ENCODE data around the gene ABCC1.
"Not testable (repeated sequence)": the region's sequence is repeated elsewhere in the genome, so short reads cannot be mapped to it uniquely, and the experiment has no call there.

The ABCC1 gene

DNA sequence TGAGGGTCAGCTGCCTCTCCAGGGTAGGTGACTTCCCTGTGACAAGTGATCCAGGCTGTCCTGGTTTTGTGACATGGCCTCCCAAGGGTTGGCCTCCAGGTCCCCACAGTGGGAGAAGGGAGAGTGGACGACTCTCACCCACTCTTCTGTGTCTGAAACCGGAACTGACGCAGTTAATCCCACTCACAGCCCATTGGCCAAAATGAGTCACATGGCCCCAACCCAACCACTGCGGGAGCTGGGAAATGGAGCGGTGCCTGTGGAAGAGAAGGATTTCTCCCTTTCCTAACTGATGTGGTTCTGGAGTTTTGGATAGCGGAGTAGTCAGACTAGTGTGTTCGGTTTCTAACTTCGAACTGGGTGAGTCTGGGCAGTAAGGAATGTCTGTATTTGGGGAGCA, 194.5 kb downstream of the ABCC1 start:
- no peak for DNase-seq

DNA sequence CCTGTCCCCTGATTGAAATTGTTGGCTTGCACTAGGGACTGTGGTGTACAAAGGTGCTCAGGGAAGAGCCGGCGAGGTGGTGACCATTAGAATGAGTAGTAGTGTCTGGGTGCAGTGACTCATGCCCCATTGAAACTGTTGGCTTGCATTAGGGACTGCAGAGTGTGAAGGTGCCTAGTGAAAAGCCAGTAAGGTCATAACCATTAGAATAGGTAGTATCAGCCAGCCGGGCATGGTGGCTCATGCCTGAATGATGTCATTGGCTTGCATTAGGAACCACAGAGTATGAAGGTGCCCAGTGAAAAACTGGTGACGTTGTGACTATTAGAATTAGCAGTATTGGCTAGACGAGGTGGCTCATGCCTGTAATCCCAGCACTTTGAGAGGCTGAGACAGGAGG, 195.0 kb downstream of the ABCC1 start:
- DNase-seq, result no peak

- no peak for DNase-seq
These were observed 195.9 kb downstream of the ABCC1 start for GRCh38 chr16:16145286-16145685.

GRCh38 chr16:16146380-16147315, 197.2 kb downstream of the ABCC1 start:
- no peak for DNase-seq

GRCh38 chr16:16147316-16147999, 198.0 kb downstream of the ABCC1 start:
- no peak for DNase-seq

GRCh38 chr16:16148000-16148599, 198.7 kb downstream of the ABCC1 start:
- not testable (repeated sequence) for DNase-seq

DNA sequence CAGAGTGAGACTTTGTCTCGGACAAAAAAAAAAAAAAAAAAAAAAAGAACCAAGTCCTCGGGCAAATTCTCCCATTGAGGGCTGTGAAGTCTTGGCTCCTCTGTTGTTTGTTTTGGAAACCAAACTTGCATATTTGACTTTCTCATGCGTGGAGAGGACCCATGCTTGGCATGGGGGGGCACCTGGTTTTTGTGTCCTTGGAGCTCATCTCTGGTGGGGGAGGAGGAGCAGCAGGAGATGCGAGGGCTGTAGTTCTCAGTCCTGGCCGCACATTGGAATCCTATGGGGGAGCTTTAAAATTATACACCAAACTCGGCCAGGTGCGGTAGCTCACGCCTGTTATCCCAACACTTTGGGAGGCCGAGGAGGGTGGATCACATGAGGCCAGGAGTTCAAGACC, 199.3 kb downstream of the ABCC1 start:
- no peak for DNase-seq

- no peak for DNase-seq
These were observed 200.3 kb downstream of the ABCC1 start for GRCh38 chr16:16149710-16150116.

GRCh38 chr16:16150117-16150877, 200.9 kb downstream of the ABCC1 start:
- peak; percentile 37 for DNase-seq

GRCh38 chr16:16150878-16151152, 201.4 kb downstream of the ABCC1 start:
- DNase-seq, result no peak

DNA sequence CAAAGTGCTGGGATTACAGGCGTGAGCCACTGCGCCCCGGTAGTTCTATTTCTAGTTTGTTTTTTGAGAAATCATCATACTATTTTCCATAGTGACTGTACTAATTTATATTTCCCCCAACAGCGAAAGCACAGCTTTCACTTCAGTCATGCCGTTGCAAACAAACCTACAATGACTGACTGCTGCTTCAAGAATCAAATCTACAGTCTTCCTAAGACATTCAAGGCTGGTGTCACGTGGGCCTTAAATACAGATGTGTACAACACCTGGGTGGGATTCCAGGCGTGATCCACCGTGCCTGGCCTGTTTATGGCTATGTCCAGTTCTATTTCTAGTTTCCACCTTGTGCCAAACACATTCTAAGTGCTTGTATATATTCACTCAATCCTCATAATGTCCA, 201.9 kb downstream of the ABCC1 start:
- no peak for DNase-seq

DNA sequence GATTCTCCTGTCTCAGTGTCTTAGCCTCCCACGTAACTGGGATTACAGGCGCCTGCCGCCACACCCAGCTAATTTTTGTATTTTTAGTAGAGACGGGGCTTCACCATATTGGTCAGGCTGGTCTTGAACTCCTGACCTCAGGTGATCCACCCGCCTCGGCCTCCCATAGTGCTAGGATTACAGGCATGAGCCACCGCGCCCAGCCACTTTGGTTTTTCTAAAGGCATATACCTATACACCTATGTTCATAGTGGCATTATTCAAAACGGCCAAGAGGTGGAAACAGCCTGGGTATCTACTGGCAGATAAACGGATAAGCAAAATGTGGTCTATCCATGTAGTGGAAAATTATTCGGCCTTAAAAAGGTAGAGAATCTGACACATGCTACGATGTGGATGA, 203.6 kb downstream of the ABCC1 start:
- not testable (repeated sequence) for DNase-seq

DNA sequence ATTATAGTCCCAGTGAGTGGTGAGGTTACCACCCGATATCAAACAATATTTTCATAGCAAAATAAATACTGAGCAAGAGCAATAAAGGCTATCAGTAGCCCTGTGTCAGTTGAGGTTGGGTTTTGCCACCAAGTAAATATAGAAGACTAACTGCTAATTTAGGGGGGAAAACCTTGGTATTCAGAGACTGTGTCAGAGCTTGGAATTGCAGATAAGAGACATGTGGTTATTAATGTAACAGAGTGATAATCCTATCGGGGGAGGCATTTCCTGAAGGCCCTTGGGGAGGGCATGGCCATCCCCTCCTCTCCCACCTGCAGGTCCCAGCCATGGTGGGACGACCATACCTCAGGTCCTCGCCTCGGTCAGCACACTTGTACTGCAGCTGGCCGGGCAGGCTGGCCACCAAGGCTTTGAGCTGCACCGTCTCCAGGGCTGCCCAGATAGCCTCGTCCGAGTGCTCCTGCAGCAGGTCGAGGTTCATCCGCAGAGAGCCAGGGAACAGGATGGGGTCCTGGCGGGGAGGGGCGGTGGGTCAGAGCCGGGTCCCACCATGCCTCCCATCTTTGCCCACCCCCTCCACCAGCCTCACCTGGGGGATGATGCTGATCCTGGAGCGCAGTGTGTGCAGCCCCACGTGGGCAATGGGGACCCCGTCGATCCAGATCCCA, 205.0 kb downstream of the ABCC1 start:
- no peak for DNase-seq

GRCh38 chr16:16155234-16155633, 205.8 kb downstream of the ABCC1 start:
- no peak for DNase-seq

DNA sequence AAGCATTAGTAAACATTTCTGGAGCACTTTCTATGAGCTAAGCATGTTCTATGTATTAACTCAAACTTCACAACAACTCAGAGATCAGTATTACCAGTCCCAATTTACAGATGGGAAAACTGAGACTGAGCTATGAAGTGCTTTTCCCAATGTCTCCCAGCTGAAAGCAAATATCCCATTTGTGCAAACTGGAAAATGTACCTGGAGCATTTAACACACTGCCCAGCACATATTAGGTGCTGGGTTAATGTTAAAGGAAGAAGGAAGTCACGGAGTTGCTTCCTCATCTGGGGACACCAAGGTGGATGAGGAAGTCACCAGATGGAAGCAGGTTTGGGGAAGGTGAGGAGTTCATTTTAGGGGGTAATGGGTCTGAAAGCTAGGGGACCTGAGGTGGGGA, 207.8 kb downstream of the ABCC1 start:
- DNase-seq, result no peak

DNA sequence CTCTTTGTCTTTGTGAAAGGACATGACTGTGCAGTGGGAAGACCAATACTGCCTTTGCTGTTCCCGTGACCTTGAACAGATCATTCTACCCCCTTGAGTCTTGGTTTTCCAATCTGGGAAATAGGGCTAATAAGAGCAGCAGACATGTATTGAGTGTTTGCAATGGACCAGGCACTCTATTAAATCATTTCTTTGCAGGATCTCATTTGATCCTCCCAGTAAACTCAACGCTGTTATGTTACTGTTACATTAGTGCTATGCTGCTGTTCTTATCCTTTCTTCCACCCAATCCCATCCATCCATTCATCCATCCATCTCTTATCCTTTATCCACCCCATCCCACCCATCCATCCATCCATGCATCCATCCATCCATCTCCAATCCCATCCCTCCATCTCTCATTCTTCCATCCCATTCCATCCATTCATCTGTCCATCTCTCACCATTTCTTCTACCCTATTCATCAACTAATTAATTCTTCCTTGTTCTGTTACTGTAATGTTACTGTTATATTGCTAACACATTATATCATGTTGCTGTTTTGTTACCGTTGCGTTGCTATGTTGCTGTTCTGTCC, 208.8 kb downstream of the ABCC1 start:
- no peak for DNase-seq

DNA sequence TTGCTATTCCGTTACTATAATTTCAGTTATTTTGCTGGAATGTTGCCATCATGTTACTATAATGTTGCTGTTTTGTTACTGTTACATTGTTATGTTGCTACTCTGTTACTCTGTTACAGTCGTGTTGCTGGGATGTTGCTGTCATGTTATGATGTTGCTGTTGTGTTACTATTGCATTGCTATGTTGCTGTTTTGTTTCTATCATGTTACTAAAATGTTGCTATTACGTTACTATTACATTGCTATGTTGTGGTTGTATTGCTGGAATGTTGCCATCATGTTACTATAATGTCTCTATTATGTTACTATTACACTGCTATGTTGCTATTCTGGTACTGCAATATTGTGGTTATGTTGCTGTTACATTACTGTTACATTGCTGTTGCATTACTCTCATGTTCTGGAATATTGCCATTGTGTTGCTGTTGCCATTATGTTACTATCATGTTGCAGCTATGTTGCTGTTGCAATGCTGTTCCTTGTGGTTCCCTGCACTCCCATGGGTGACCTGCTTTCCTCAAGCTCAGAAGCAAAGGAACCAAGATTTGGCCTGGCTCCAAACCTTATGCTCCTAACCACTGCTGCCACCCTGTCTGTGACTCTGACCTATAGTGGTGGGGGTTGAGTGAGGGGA, 209.4 kb downstream of the ABCC1 start:
- DNase-seq, result no peak

DNA sequence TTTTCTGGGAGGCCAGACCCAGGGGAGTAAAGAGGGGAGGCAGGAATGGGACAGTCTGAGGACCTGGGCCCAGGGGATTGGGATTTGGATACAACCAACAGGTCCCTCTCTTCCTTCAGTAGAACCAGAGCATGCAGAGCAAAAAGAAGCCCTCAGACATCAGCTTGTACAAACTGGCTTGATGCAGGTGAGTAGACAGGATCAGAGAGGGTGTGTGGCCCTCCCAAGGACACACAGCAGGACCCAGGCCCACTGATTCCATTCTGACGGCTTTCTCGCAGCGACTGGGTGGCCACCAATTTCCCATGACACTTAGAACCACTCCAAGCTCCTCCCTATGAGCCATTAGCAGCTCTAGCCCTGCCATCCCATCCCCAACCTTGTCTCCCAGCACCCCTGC, 210.2 kb downstream of the ABCC1 start:
- DNase-seq, result no peak

GRCh38 chr16:16161319-16161718, 211.9 kb downstream of the ABCC1 start:
- DNase-seq, result no peak

- not testable (repeated sequence) for DNase-seq
These were observed 212.4 kb downstream of the ABCC1 start for GRCh38 chr16:16161840-16162239.

GRCh38 chr16:16162591-16162990, 213.2 kb downstream of the ABCC1 start:
- DNase-seq, result no peak

DNA sequence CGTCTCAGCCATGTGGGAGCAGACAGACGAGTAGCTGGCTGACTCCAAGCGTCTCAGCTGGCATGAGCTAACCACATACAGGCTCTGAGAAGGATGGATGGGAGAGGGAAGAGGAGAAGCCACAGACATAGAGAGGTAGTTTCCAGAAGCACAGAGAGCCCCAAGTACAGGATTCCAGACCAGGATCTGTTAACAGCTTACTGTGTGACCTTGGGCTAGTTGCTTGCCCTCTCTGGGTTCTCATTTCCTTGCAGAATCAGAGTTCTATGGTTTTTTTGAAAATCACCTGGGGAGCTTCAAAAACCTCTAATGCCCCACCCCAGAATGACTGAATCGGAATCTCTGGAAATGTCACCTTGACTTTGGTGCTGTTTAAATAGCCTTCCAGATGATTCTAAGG, 213.7 kb downstream of the ABCC1 start:
- no peak for DNase-seq

Measured in eye (tissue), 1 donor.